ENCODE measurements around the gene FOXO1.

The FOXO1 gene

GRCh38 chr13:40680659-40681323, 14.3 kb upstream of the FOXO1 start:
- H3K9me3 ChIP-seq: no peaks in the 10 kb centered on the region
- peaks cover 6% of the 10 kb centered on the region; the same call in 1 of the 2 replicates for H3K4me1 ChIP-seq
- H3K4me2 ChIP-seq: no peak overlapping the region
- no peak for TF ChIP-seq Cebpa-rat (IDR thresholded peaks at IDR 0.05)
- no peak overlapping the region for H3K9ac ChIP-seq
- H3K27me3 ChIP-seq: no peaks in the 10 kb centered on the region
- H4K20me1 ChIP-seq: no peaks in the 10 kb centered on the region
- H3K27ac ChIP-seq: no peak overlapping the region
- H3K4me3 ChIP-seq: no peak overlapping the region
- no peaks in the 10 kb centered on the region for H3K36me3 ChIP-seq

- Histone ChIP-seq H3K9ac (no peak overlapping the region), H3K4me2 (no peak overlapping the region)
- no peak for TF ChIP-seq Cebpa-rat (IDR thresholded peaks at IDR 0.05)
Observed at GRCh38 chr13:40679480-40679985, 13.1 kb upstream of the FOXO1 start.

GRCh38 chr13:40677064-40677463, 10.6 kb upstream of the FOXO1 start:
- Histone ChIP-seq H3K4me3 (no peak overlapping the region), H3K27ac (no peak overlapping the region), H3K27me3 (no peaks in the 10 kb centered on the region), H3K4me2 (no peak overlapping the region), H3K36me3 (no peaks in the 10 kb centered on the region), H3K4me1 (peaks cover 6% of the 10 kb centered on the region; the same call in 1 of the 2 replicates), H3K9ac (no peak overlapping the region), H4K20me1 (no peaks in the 10 kb centered on the region), H3K9me3 (no peaks in the 10 kb centered on the region)
- no peak for TF ChIP-seq Cebpa-rat (IDR thresholded peaks at IDR 0.05)

More at GRCh38 chr13:40679480-40679985, 13.1 kb upstream of the FOXO1 start:
- no peaks in the 10 kb centered on the region for H3K27me3 ChIP-seq
- H3K4me3 ChIP-seq: no peak overlapping the region
- H4K20me1 ChIP-seq: no peaks in the 10 kb centered on the region
- H3K9me3 ChIP-seq: no peaks in the 10 kb centered on the region
- no peak overlapping the region for H3K27ac ChIP-seq
- no peaks in the 10 kb centered on the region for H3K36me3 ChIP-seq
- peaks cover 6% of the 10 kb centered on the region; the same call in 1 of the 2 replicates for H3K4me1 ChIP-seq

- Histone ChIP-seq H3K9me3 (no peaks in the 10 kb centered on the region), H3K27me3 (no peaks in the 10 kb centered on the region), H4K20me1 (no peaks in the 10 kb centered on the region), H3K4me1 (no peaks in the 10 kb centered on the region), H3K9ac (no peak overlapping the region), H3K36me3 (no peaks in the 10 kb centered on the region), H3K27ac (no peak overlapping the region), H3K4me3 (no peak overlapping the region), H3K4me2 (no peak overlapping the region)
- TF ChIP-seq Cebpa-rat (IDR thresholded peaks at IDR 0.05): no peak
Observed at GRCh38 chr13:40676007-40676406, 9.6 kb upstream of the FOXO1 start.

- TF ChIP-seq Cebpa-rat (IDR thresholded peaks at IDR 0.05): no peak
- no peaks in the 10 kb centered on the region for H3K36me3 ChIP-seq
- H4K20me1 ChIP-seq: no peaks in the 10 kb centered on the region
- H3K4me1 ChIP-seq: peaks cover 15% of the 10 kb centered on the region
- H3K4me2 ChIP-seq: no peak overlapping the region
- H3K27ac ChIP-seq: no peak overlapping the region
- no peak overlapping the region for H3K4me3 ChIP-seq
- H3K9ac ChIP-seq: no peak overlapping the region
- no peaks in the 10 kb centered on the region for H3K9me3 ChIP-seq
- H3K27me3 ChIP-seq: no peaks in the 10 kb centered on the region
Observed at GRCh38 chr13:40673414-40673813, 7.0 kb upstream of the FOXO1 start.

GRCh38 chr13:40672765-40673397, 6.4 kb upstream of the FOXO1 start:
- Histone ChIP-seq H4K20me1 (no peaks in the 10 kb centered on the region), H3K27ac (no peak overlapping the region), H3K36me3 (no peaks in the 10 kb centered on the region), H3K4me3 (no peak overlapping the region), H3K9me3 (no peaks in the 10 kb centered on the region), H3K9ac (no peak overlapping the region), H3K27me3 (no peaks in the 10 kb centered on the region), H3K4me1 (peaks cover 21% of the 10 kb centered on the region), H3K4me2 (no peak overlapping the region)
- TF ChIP-seq Cebpa-rat (IDR thresholded peaks at IDR 0.05): no peak

- no peak overlapping the region for H3K4me2 ChIP-seq
- H3K4me1 ChIP-seq: peaks cover 26% of the 10 kb centered on the region
- TF ChIP-seq Cebpa-rat (IDR thresholded peaks at IDR 0.05): no peak
- no peak overlapping the region for H3K9ac ChIP-seq
- H3K9me3 ChIP-seq: no peaks in the 10 kb centered on the region
- no peaks in the 10 kb centered on the region for H3K36me3 ChIP-seq
- H3K27ac ChIP-seq: no peak overlapping the region
- no peaks in the 10 kb centered on the region for H4K20me1 ChIP-seq
- H3K4me3 ChIP-seq: no peak overlapping the region
- H3K27me3 ChIP-seq: no peaks in the 10 kb centered on the region
Observed at GRCh38 chr13:40671956-40672764, 5.7 kb upstream of the FOXO1 start.

- Histone ChIP-seq H3K27me3 (no peaks in the 10 kb centered on the region), H3K36me3 (no peaks in the 10 kb centered on the region), H3K4me1 (peaks cover 26% of the 10 kb centered on the region), H3K4me3 (no peak overlapping the region), H3K4me2 (no peak overlapping the region), H4K20me1 (peaks cover 10% of the 10 kb centered on the region), H3K9me3 (no peaks in the 10 kb centered on the region), H3K27ac (no peak overlapping the region), H3K9ac (no peak overlapping the region)
- TF ChIP-seq Cebpa-rat (IDR thresholded peaks at IDR 0.05): no peak
Observed at GRCh38 chr13:40670307-40670706, 3.9 kb upstream of the FOXO1 start.

- Histone ChIP-seq H3K27ac (no peak overlapping the region), H3K36me3 (no peaks in the 10 kb centered on the region), H3K9ac (no peak overlapping the region), H3K4me1 (peaks cover 28% of the 10 kb centered on the region), H3K27me3 (no peaks in the 10 kb centered on the region), H3K4me2 (peak overlapping the region; percentile 90), H3K4me3 (no peak overlapping the region), H4K20me1 (peaks cover 27% of the 10 kb centered on the region), H3K9me3 (no peaks in the 10 kb centered on the region)
- TF ChIP-seq Cebpa-rat (IDR thresholded peaks at IDR 0.05): no peak
Observed at GRCh38 chr13:40668335-40668734, 1.9 kb upstream of the FOXO1 start.

- Histone ChIP-seq H3K9ac (peak overlapping the region; percentile 94), H3K9me3 (no peaks in the 10 kb centered on the region), H3K4me3 (peak overlapping the region; percentile 98), H4K20me1 (peaks cover 35% of the 10 kb centered on the region), H3K27me3 (no peaks in the 10 kb centered on the region), H3K27ac (peak overlapping the region; percentile 62), H3K4me1 (peaks cover 35% of the 10 kb centered on the region), H3K4me2 (peak overlapping the region; percentile 90), H3K36me3 (no peaks in the 10 kb centered on the region)
- no peak for TF ChIP-seq Cebpa-rat (IDR thresholded peaks at IDR 0.05)
Observed at GRCh38 chr13:40667622-40667978, 1.2 kb upstream of the FOXO1 start.

Data from BLaER1 (cell line).